ENCODE results near the gene TRAP1. TPM values are rescaled to one million over a fixed set of nuclear protein-coding genes. Genes with fewer than 3 reads are reported as not detected.

Gene TRAP1
- total RNA-seq, 1 experiment from 2014 or later = 137 TPM

GRCh38 chr16:3738128-3738527, 20.8 kb upstream of the TRAP1 start:
- ATAC-seq (no peak), DNase-seq (ENCODE audit: low read depth, low spot score) (no peak)
- in situ Hi-C loops (cut with HindIII; ENCODE audit: low pct_unique_long_range_greater_than_20kb, low sequenced_read_pairs) (no loop called here), intact Hi-C loops (cut with micrococcal nuclease; ENCODE audit: unreplicated experiment) (no loop called here)
- Histone ChIP-seq H3K36me3 (ENCODE audit: control insufficient read depth, insufficient read depth, low read length) (peaks cover 5% of the 10 kb centered on the region), H3K9me3 (ENCODE audit: control insufficient read depth, insufficient read depth, low read depth, low read length) (no peaks in the 10 kb centered on the region), H3K4me1 (ENCODE audit: control insufficient read depth, insufficient read depth, low read length) (no peaks in the 10 kb centered on the region), H3K27me3 (ENCODE audit: control insufficient read depth, insufficient read depth, low read length) (no peaks in the 10 kb centered on the region), H3K27ac (ENCODE audit: low read length) (no peak overlapping the region), H3K4me3 (ENCODE audit: low read depth in 2 of 2, low read length in 2 of 2) (no peak overlapping the region)
- ChIA-PET CTCF (interaction anchor here (0.6 kb wide), 1 partner anchor 45 kb away, joined by 3 read pairs; no protein-coding TSS in a partner anchor), POLR2A (no interaction called here)
- BruUV-seq (replicated peaks) = no TSS peak
- TF ChIP-seq REST (IDR thresholded peaks at IDR 0.05; ENCODE audit: insufficient read depth in 1 of 2, low read depth in 2 of 2, low read length in 1 of 2) (no peak), SIN3A (IDR thresholded peaks at IDR 0.05; ENCODE audit: borderline replicate concordance, insufficient read depth, low read depth, low read length) (no peak), POLR2AphosphoS5 (IDR thresholded peaks at IDR 0.05; ENCODE audit: low read depth, low read length) (no peak), TCF7L2 (IDR thresholded peaks at IDR 0.05; ENCODE audit: low read depth, low read length) (no peak), CTCF (IDR thresholded peaks at IDR 0.05) (no peak)

- BruUV-seq (replicated peaks) = no TSS peak
Observed at GRCh38 chr16:3737181-3737580, 19.9 kb upstream of the TRAP1 start.

More at GRCh38 chr16:3737181-3737580, 19.9 kb upstream of the TRAP1 start:
- H3K27ac ChIP-seq (ENCODE audit: low read length) = no peak overlapping the region
- H3K36me3 ChIP-seq (ENCODE audit: control insufficient read depth, insufficient read depth, low read length) = peaks cover 5% of the 10 kb centered on the region
- no peak for ATAC-seq
- in situ Hi-C loops (cut with HindIII; ENCODE audit: low pct_unique_long_range_greater_than_20kb, low sequenced_read_pairs) = no loop called here
- DNase-seq (ENCODE audit: low read depth, low spot score) = no peak
- no peak for TF ChIP-seq POLR2AphosphoS5 (IDR thresholded peaks at IDR 0.05; ENCODE audit: low read depth, low read length)
- TF ChIP-seq CTCF (IDR thresholded peaks at IDR 0.05) = no peak
- TF ChIP-seq TCF7L2 (IDR thresholded peaks at IDR 0.05; ENCODE audit: low read depth, low read length) = no peak
- TF ChIP-seq REST (IDR thresholded peaks at IDR 0.05; ENCODE audit: insufficient read depth in 1 of 2, low read depth in 2 of 2, low read length in 1 of 2) = no peak
- TF ChIP-seq SIN3A (IDR thresholded peaks at IDR 0.05; ENCODE audit: borderline replicate concordance, insufficient read depth, low read depth, low read length) = no peak
- POLR2A ChIA-PET = interaction anchor here (0.7 kb wide), 1 partner anchor 98 kb away, joined by 8 read pairs; no protein-coding TSS in a partner anchor
- H3K27me3 ChIP-seq (ENCODE audit: control insufficient read depth, insufficient read depth, low read length) = no peaks in the 10 kb centered on the region
- intact Hi-C loops (cut with micrococcal nuclease; ENCODE audit: unreplicated experiment) = no loop called here
- CTCF ChIA-PET = no interaction called here
- H3K9me3 ChIP-seq (ENCODE audit: control insufficient read depth, insufficient read depth, low read depth, low read length) = no peaks in the 10 kb centered on the region
- no peaks in the 10 kb centered on the region for H3K4me1 ChIP-seq (ENCODE audit: control insufficient read depth, insufficient read depth, low read length)
- H3K4me3 ChIP-seq (ENCODE audit: low read depth in 2 of 2, low read length in 2 of 2) = no peak overlapping the region

Data from Panc1 (cell line).